GM12891 (cell line): Measurements from ENCODE around the gene ERFL.
"Not testable (repeated sequence)": the region's sequence is repeated elsewhere in the genome, so short reads cannot be mapped to it uniquely, and the experiment has no call there.

Experiments used
- DNase-seq: peaks from one replicate; pipeline ENCODE4 v3.0.0; 2011; ENCODE audit warnings: low spot score; ENCODE audit not compliant: insufficient read length
- FAIRE-seq: peaks from 2 replicates; lab custom pipeline; 2011; peaks lifted over from hg19 to GRCh38; lab: Jason Lieb, UNC
- PAX5 ChIP-seq: IDR thresholded peaks from 2 replicates; pipeline ENCODE4 v1.6.1; 2011; ENCODE audit warnings: low read length, moderate library complexity, mild to moderate bottlenecking; ENCODE audit not compliant: insufficient read depth, severe bottlenecking
- POLR2A ChIP-seq: IDR thresholded peaks from 2 replicates; pipeline ENCODE4 v1.6.1; 2011; ENCODE audit warnings: low read depth, low read length, control low read depth
- POLR2AphosphoS5 ChIP-seq: IDR thresholded peaks from 2 replicates; pipeline ENCODE4 v1.6.1; 2011; ENCODE audit warnings: low read depth, low read length, control low read depth
- POU2F2 ChIP-seq: IDR thresholded peaks from 2 replicates; pipeline ENCODE4 v1.6.1; 2011; ENCODE audit warnings: low read depth, mild to moderate bottlenecking, control low read depth, low read length, moderate library complexity
- SPI1 ChIP-seq: IDR thresholded peaks from 2 replicates; pipeline ENCODE4 v1.6.1; 2011; ENCODE audit warnings: low read depth, low read length, control low read depth
- TAF1 ChIP-seq: IDR thresholded peaks from 2 replicates; pipeline ENCODE4 v1.6.1; 2011; ENCODE audit warnings: low read depth, low read length, control low read depth

The ERFL gene

DNA sequence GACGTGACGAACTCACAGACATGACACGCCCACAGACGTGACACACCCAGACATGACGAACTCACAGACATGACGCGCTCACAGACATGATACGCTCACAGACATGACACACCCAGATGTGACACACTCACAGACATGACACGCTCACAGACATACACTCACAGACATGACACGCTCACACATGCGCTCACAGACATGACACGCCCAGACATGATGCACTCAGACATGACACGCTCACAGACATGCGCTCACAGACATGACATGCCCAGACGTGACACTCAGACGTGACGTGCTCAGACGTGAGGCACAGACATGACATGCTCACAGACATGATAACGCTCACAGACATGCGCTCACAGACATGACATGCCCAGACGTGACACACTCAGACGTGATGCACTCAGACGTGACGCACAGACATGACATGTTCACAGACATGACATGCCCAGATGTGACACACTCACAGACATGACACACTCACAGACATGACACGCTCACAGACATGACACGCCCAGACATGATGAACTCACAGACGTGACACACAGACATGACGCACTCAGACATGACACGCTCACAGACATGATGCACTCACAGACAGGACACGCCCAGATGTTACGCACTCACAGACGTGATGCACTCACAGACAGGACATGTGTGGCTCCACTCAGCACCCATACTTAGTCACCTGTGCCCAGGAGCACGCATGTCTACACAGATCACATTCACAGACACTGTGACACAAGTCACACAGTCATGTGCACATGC, 8.1 kb downstream of the ERFL start:
- TF ChIP-seq SPI1 (no peak), POLR2A (0 out of 2 replicates have a peak, but pooled peaks have one; percentile 20), POLR2AphosphoS5 (0 out of 2 replicates have a peak, but pooled peaks have one; percentile 39), POU2F2 (0 out of 2 replicates have a peak, but pooled peaks have one; percentile 32), TAF1 (no peak)
- DNase-seq: no peak
- peak; percentile 90 for FAIRE-seq

DNA sequence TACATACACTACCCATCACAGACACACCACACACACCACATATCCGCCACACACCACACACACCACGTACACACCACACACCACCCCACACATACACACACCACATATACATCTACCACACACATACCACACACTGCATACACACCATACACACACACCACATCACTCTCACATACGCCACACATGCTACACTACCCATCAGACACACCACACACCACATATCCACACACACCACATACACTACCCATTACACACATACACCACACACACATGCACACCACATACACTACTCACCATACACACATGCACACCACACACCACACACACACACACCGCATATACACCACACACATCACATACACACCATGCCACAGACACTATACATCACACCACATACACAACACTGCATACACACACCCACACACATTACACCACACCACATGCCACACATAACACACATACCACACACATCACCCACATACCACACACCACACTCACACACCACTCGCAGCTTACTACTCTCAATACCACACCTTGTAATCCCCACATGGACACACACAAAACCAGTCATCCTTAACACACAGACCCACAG, 9.5 kb downstream of the ERFL start:
- DNase-seq (no peak), FAIRE-seq (no peak)
- no peak for TF ChIP-seq POU2F2
- no peak for TF ChIP-seq PAX5
- TF ChIP-seq POLR2A: no peak; the same call in 1 of the 2 replicates
- no peak for TF ChIP-seq SPI1
- no peak for TF ChIP-seq POLR2AphosphoS5

- FAIRE-seq: peak; percentile 98
- DNase-seq: no peak
- TF ChIP-seq TAF1: no peak
- no peak for TF ChIP-seq POLR2AphosphoS5
- no peak for TF ChIP-seq POU2F2
These were observed 10.2 kb downstream of the ERFL start for GRCh38 chr19:41918095-41918494.

DNA sequence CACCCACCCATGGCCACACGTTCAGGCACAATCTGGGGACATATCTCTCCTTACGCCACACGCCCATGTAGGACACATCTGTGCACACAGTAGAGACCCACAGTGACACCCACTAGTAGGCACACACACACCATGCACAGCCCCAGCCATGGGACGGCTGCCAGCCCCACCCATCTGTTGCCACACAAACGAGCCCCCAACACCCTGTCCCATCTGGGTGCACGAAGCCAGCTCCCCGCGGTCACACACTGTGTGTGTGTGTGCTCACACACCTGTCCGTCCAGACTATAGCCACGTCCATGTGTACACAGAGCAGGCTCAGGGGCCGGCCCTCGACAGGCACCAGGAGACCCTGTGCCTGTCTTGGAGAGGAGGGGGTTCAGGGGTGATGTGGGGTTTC, 10.6 kb downstream of the ERFL start:
- DNase-seq (no peak), FAIRE-seq (no peak)
- TF ChIP-seq SPI1 (no peak), TAF1 (no peak), POLR2AphosphoS5 (no peak), POU2F2 (no peak), PAX5 (no peak), POLR2A (no peak)

- no peak for TF ChIP-seq PAX5
- TF ChIP-seq TAF1: no peak
- no peak; the same call in 1 of the 2 replicates for TF ChIP-seq POU2F2
- no peak for TF ChIP-seq SPI1
- no peak for TF ChIP-seq POLR2A
- no peak for TF ChIP-seq POLR2AphosphoS5
- DNase-seq (no peak), FAIRE-seq (peak; percentile 81)
These were observed 12.4 kb downstream of the ERFL start for GRCh38 chr19:41915776-41916414.

- no peak for TF ChIP-seq POU2F2
- no peak for TF ChIP-seq POLR2A
- TF ChIP-seq POLR2AphosphoS5: no peak
- TF ChIP-seq SPI1: no peak
- TF ChIP-seq TAF1: no peak
- FAIRE-seq (no peak), DNase-seq (no peak)
These were observed 13.1 kb downstream of the ERFL start for GRCh38 chr19:41915021-41915775.

DNA sequence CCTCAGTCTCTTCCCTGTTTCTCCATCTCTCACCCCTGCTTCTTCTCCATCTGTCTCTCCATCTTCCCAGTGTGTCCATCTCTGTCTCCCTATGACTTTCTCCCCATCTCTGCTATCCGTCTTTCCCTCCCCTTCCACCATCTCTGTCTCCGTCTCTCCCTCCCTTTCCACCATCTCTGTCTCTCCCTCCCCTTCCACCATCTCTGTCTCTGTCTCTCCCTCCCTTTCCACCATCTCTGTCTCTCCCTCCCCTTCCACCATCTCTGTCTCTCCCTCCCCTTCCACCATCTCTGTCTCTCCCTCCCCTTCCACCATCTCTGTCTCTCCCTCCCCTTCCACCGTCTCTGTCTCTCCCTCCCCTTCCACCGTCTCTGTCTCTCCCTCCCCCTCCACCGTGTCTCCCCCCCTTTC, 13.8 kb downstream of the ERFL start:
- not testable (repeated sequence) for DNase-seq

GRCh38 chr19:41913538-41914423, 14.5 kb downstream of the ERFL start:
- DNase-seq: no peak
- FAIRE-seq: no peak
- TF ChIP-seq POLR2A: no peak
- TF ChIP-seq PAX5: no peak

More for the DNA sequence above, 13.8 kb downstream of the ERFL start:
- peak; percentile 73 for FAIRE-seq
